Activated naive CD4-positive, alpha-beta T cell treated with anti-CD3 and anti-CD28 coated beads, Interleukin-2, amount 50 U/mL, for 16 hours (primary cell): ENCODE results near the gene MRPL39.

ENCODE experiments used
- DNase-seq: peaks from one replicate; pipeline ENCODE4 v3.0.0-alpha.2; 2020

The MRPL39 gene

GRCh38 chr21:25566645-25567044, 40.6 kb downstream of the MRPL39 start:
- no peak for DNase-seq

GRCh38 chr21:25565272-25566211, 41.7 kb downstream of the MRPL39 start:
- DNase-seq: peak; percentile 49

GRCh38 chr21:25564349-25564948, 42.8 kb downstream of the MRPL39 start:
- DNase-seq: no peak

GRCh38 chr21:25563361-25564116, 43.7 kb downstream of the MRPL39 start:
- DNase-seq: peak; percentile 49

DNA sequence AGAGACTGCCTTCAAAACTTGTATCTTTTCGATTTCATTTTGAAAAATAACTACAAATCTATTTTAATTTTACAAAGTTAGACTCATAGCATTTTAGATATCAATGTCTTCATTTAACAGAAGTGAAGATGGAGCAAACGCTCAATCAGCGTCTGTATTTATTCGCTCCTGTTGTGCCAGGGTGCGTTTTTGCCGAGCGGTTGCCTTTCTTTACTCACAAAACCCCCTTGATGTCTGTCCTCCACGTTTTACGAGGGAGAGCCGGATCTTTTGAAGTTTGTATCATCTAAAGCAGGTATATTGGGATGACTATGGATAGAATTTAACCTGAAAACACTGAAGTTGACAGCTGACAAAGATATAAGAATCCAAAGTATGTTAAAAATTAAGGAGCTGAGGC, 44.6 kb downstream of the MRPL39 start:
- DNase-seq: peak; percentile 38

GRCh38 chr21:25561668-25562641, 45.3 kb downstream of the MRPL39 start:
- DNase-seq: peak; percentile 86

- no peak for DNase-seq
Observed at GRCh38 chr21:25560891-25561290, 46.4 kb downstream of the MRPL39 start.

DNA sequence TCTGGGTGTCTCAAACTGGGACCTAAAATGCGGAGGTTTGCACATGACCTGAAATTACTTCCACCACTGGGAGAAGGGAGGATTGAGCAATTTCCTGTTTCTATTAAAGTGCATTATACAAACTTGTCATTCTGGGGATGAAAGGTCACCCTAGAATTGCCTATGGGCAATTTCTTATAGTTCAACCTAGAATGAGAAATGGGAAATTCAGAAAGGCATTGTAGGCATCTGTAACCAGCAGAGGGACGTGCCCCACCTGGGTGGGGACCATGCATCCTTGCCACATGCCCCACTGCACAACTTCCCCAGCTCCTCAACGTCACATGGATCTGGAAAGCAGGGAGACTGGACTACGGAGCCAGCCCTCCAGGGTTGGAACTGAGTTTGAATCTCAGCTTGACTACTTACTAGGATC, 47.0 kb downstream of the MRPL39 start:
- DNase-seq: no peak

- DNase-seq: no peak
Observed at GRCh38 chr21:25559746-25560145, 47.5 kb downstream of the MRPL39 start.

- no peak for DNase-seq
Observed at GRCh38 chr21:25558123-25558522, 49.2 kb downstream of the MRPL39 start.

- DNase-seq: no peak
Observed at GRCh38 chr21:25557180-25557579, 50.1 kb downstream of the MRPL39 start.

- no peak for DNase-seq
Observed at GRCh38 chr21:25556091-25556490, 51.2 kb downstream of the MRPL39 start.

DNA sequence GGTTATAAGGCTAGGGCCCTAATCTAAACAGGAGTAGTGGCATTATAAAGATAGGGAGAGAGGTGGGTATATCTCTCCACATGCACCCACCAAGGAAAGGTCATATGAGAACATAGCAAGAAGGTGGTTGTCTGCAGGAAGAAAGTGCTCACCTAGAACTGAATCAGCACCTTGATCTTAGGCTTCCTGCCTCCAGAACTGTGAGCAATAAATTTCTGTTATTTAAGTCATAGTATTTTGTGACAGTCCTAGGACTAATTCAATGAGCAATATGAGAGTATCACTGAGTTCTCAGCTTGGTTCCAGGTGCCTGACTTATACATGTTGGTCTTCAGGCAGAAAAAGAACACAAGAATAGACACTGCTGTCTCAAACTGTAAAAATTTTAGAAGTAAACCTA, 51.8 kb downstream of the MRPL39 start:
- no peak for DNase-seq

- DNase-seq: no peak
Observed at GRCh38 chr21:25552856-25553255, 54.4 kb downstream of the MRPL39 start.

DNA sequence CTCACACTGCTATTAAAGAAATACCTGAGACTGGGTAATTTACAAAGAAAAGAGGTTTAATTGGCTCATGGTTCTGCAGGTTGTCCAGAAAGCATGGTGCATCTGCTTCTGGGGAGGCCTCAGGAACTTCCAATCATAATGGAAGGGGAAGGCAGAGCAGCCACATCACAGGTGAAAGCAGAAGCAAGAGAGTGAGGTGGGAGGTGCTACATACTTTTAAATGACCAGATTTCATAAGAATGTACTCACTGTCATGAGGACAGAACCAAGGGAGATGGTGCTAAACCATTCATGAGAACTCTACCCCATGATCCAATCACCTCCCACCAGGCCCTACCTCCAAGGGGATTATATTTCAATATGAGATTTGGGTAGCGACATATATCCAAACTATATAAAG, 55.7 kb downstream of the MRPL39 start:
- DNase-seq: no peak

DNA sequence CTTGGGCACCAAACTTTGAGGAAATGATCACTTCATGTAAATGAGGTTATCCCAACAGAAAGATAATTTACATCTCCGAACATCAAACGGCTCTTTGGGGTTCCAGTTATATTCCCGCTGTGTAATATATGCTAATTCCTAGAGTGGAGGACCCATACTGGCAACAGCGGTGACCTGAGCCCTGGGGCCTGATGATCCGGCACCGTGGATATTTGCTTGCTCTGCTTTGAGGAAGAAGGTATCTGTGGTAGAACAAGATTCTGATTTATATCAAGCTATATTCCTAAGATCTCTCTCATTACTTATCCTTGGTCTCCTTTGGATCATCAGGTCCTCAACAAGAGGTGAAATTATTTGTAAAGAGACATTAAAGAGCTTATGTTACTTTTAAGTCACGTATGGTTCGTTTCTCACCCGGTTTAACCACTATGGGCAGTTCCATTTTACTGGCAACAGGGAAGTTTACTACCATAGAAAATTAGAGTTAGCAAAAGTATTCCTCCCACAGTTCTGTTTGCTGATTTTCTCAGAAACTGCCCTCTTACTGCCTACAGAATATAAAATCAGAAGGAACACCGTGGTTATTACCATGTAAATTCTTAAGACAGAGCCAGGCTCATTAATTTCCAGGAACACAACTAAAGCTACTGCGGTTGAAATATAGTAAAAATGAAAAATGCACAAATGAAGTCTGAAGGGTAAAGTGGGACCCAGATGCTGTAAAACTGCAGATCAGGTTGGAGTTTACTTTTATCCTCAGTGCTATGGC, 56.7 kb downstream of the MRPL39 start:
- no peak for DNase-seq

GRCh38 chr21:25541042-25541441, 66.2 kb downstream of the MRPL39 start:
- no peak for DNase-seq

- no peak for DNase-seq
Observed at GRCh38 chr21:25539606-25540005, 67.7 kb downstream of the MRPL39 start.

DNA sequence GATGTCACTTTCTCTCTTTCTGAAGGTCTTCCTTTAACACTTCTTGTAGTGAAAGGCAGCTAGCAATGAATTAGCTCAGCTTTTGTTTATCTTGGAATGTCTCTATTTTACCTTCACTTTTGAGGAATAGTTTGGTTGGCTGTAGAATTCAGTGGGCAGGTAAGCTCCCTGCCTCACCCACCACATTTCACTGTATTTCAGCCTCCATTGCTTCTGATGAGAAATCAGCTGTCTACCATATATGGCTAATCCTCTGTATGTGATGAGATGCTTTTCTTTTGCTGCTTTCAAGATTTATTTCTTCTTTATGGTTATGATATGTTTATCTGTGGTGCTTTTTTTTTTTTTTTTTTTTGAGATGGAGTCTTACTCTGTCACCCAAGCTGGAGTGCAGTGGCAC, 70.1 kb downstream of the MRPL39 start:
- DNase-seq: no peak

GRCh38 chr21:25536752-25537151, 70.5 kb downstream of the MRPL39 start:
- DNase-seq: no peak

DNA sequence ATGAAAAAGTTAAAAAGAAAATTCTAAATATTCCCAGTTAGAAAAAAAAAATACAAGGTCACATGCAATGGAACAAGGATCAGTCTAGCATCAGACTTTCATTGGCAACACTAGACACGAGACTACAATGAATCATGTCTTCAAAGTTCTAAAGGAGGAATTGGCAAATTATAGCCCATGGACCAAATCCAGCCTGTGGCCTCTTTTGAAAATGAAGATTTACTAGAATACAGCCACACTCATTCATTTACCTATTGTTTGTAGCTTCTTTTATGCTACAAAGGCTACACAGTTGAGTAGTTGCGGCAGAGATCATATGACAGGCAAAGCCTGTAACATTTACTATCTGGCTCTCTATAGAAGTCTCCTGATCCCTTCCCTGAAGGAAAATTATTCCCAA, 71.4 kb downstream of the MRPL39 start:
- DNase-seq: no peak
